CD14-positive monocyte (primary cell): Measurements from ENCODE around the gene SPART. TPM values are rescaled to one million over a fixed set of nuclear protein-coding genes. Genes with fewer than 3 reads are reported as not detected.
"Not testable (repeated sequence)": the region's sequence is repeated elsewhere in the genome, so short reads cannot be mapped to it uniquely, and the experiment has no call there.

ENCODE experiments used
- DNase-seq, 3 donors: peaks; one replicate each; pipeline ENCODE4 v3.0.0-alpha.2; 2011 to 2022
- H2AFZ ChIP-seq: 2 replicates; pipeline ENCODE4 v1.6.0; 2012; ENCODE audit warnings: mild to moderate bottlenecking, low read depth, low read length, inconsistent platforms; ENCODE audit not compliant: insufficient read depth, poor library complexity, severe bottlenecking
- H3K27ac ChIP-seq, 2 donors: 1 replicate in 1 of 2; 2 replicates in 1 of 2; pipeline ENCODE4 v1.5.1; 2012 to 2013; ENCODE audit warnings: low read length in 2 of 2, control low read depth in 1 of 2, inconsistent platforms in 1 of 2, low read depth in 1 of 2, mild to moderate bottlenecking in 1 of 2
- H3K27me3 ChIP-seq, 2 donors: one replicate each; pipeline versions ENCODE4 v1.6.0 to v1.6.1; 2011 to 2013; ENCODE audit warnings: low read length in 2 of 2; ENCODE audit not compliant: control insufficient read depth in 2 of 2, insufficient read depth in 2 of 2
- H3K36me3 ChIP-seq, 2 donors: replicated peaks in 1 of 2; 1 replicate in 1 of 2; 2 replicates in 1 of 2; pipeline versions ENCODE4 v1.5.1 to v1.6.1; 2012 to 2013; ENCODE audit warnings: low read length in 2 of 2, control low read depth in 1 of 2, inconsistent platforms in 1 of 2, mild to moderate bottlenecking in 1 of 2; ENCODE audit not compliant: insufficient read depth in 2 of 2, control insufficient read depth in 1 of 2
- H3K4me1 ChIP-seq, 2 donors: 1 replicate in 1 of 2; 2 replicates in 1 of 2; pipeline versions ENCODE4 v1.5.1 to v1.6.1; 2012 to 2013; ENCODE audit warnings: low read length in 2 of 2, control low read depth in 1 of 2, inconsistent platforms in 1 of 2, mild to moderate bottlenecking in 1 of 2, moderate library complexity in 1 of 2; ENCODE audit not compliant: insufficient read depth in 2 of 2, control insufficient read depth in 1 of 2
- H3K4me2 ChIP-seq: replicated peaks from 2 replicates; pipeline ENCODE3; 2012; ENCODE audit warnings: low read length, moderate library complexity, mild to moderate bottlenecking; ENCODE audit not compliant: poor library complexity, severe bottlenecking; ENCODE audit errors: extremely low read depth
- H3K4me3 ChIP-seq, 3 experiments: fragments of 200-600 bp in 1 of 3; sonication (generic) in 1 of 3; replicated peaks in 1 of 3; 1 replicate in 2 of 3; 2 replicates in 1 of 3; pipeline ENCODE4 v1.5.1; 2011 to 2013; ENCODE audit warnings: low read length in 3 of 3, mild to moderate bottlenecking in 3 of 3, control low read depth in 2 of 3, low read depth in 2 of 3, inconsistent platforms in 1 of 3, moderate library complexity in 1 of 3
- H3K79me2 ChIP-seq: 2 replicates; pipeline ENCODE4 v1.6.0; 2012; ENCODE audit warnings: mild to moderate bottlenecking, control low read depth, inconsistent platforms, low read length, moderate library complexity; ENCODE audit not compliant: insufficient read depth
- H3K9ac ChIP-seq: 2 replicates; pipeline ENCODE4 v1.6.0; 2017; ENCODE audit warnings: low read length, mild to moderate bottlenecking; ENCODE audit not compliant: insufficient read depth, poor library complexity, severe bottlenecking
- H3K9me3 ChIP-seq, 2 donors: replicated peaks in 1 of 2; 1 replicate in 1 of 2; 2 replicates in 1 of 2; pipeline versions ENCODE4 v1.5.1 to v1.6.1; 2012 to 2013; ENCODE audit warnings: low read length in 2 of 2, control low read depth in 1 of 2; ENCODE audit not compliant: control insufficient read depth in 1 of 2, insufficient read depth in 1 of 2
- H4K20me1 ChIP-seq: 2 replicates; pipeline ENCODE4 v1.6.0; 2012; ENCODE audit warnings: mild to moderate bottlenecking, low read length, control low read depth, moderate library complexity; ENCODE audit not compliant: insufficient read depth
- H3K27ac Mint-ChIP-seq, 7 donors: one replicate each; pipeline ENCODE4 v1.8.0; 2020; ENCODE audit warnings: mild to moderate bottlenecking in 7 of 7, mixed read lengths in 7 of 7, moderate library complexity in 6 of 7, inconsistent platforms in 2 of 7
- H3K27me3 Mint-ChIP-seq, 3 donors: one replicate each; pipeline ENCODE4 v1.8.0; 2021 to 2022; ENCODE audit warnings: low read depth in 3 of 3, mild to moderate bottlenecking in 3 of 3, mixed read lengths in 3 of 3, moderate library complexity in 3 of 3, inconsistent platforms in 1 of 3
- H3K36me3 Mint-ChIP-seq, 2 donors: one replicate each; pipeline ENCODE4 v1.8.0; 2020; ENCODE audit warnings: mixed read lengths in 2 of 2, inconsistent platforms in 1 of 2, mild to moderate bottlenecking in 1 of 2
- H3K4me1 Mint-ChIP-seq: one replicate; pipeline ENCODE4 v1.8.0; 2020; ENCODE audit warnings: mild to moderate bottlenecking, mixed read lengths
- H3K4me3 Mint-ChIP-seq, 2 donors: one replicate each; pipeline ENCODE4 v1.8.0; 2020; ENCODE audit warnings: mild to moderate bottlenecking in 2 of 2, mixed read lengths in 2 of 2, moderate library complexity in 1 of 2
- H3K9me3 Mint-ChIP-seq, 7 donors: one replicate each; pipeline ENCODE4 v1.8.0; 2020 to 2022; ENCODE audit warnings: mixed read lengths in 7 of 7, mild to moderate bottlenecking in 6 of 7, moderate library complexity in 6 of 7, inconsistent platforms in 2 of 7
- CTCF ChIP-seq: fragments of 200-600 bp; IDR thresholded peaks from one replicate; pipeline ENCODE4 v1.8.0; 2022; ENCODE audit warnings: antibody characterized with exemption, mild to moderate bottlenecking
- WGBS: methylation state at CpG from one replicate; pipeline ENCODE4 v1.1.5; 2013; ENCODE audit warnings: missing lambda C conversion rate; ENCODE audit not compliant: insufficient coverage; 5-methylcytosine and 5-hydroxymethylcytosine counted together
- intact Hi-C, 2 donors: fragments of 100-400 bp; cut with micrococcal nuclease; formaldehyde crosslinking; loops; one replicate each; pipeline versions ENCODE4 v1.15.0 to v1.15.1; 2023
- polyA plus RNA-seq, 3 donors: library from polyadenylated mRNA; depleted of rRNA in 1 of 3; unstranded in 2 of 3; stranded (reverse) in 1 of 3; fragments of 300-500 nt in 2 of 3; fragments of >200 nt in 1 of 3; fragmentation: Illumina TruSeq in 2 of 3; gene quantifications; 1 replicate in 2 of 3; 2 replicates in 1 of 3; pipeline ENCODE4 v1.2.3, GENCODE V29; 2012 to 2021

SPART gene
- polyA plus RNA-seq, 3 donors: 24.4 to 37.0 (median 29.8) TPM

GRCh38 chr13:36323951-36324566, 22.1 kb downstream of the SPART start:
- peak overlapping the region in 1 of 2 donors; percentile 4 for H3K27ac ChIP-seq
- H3K4me3 ChIP-seq: no peak overlapping the region
- no peak overlapping the region for H3K4me2 ChIP-seq
- Mint-ChIP-seq H3K4me3 (no peak overlapping the region), H3K27me3 (peaks cover 0 to 1% (median 0%) of the 10 kb centered on the region in 3 donors), H3K36me3 (peaks cover 71 to 73% of the 10 kb centered on the region in 2 donors), H3K4me1 (peaks cover 15% of the 10 kb centered on the region), H3K9me3 (no peaks in the 10 kb centered on the region), H3K27ac (peak overlapping the region in 1 of 7 donors; percentile 16)
- no peak overlapping the region for H3K9ac ChIP-seq
- no peak for TF ChIP-seq CTCF
- intact Hi-C loops: no loop called here
- H2AFZ ChIP-seq: no peak overlapping the region
- H3K36me3 ChIP-seq: peaks cover 56 to 71% of the 10 kb centered on the region in 2 donors
- no peaks in the 10 kb centered on the region for H3K27me3 ChIP-seq
- peaks cover 10% of the 10 kb centered on the region for H3K79me2 ChIP-seq
- H3K4me1 ChIP-seq: peaks cover 0 to 3% of the 10 kb centered on the region in 2 donors
- no peak for DNase-seq
- no peaks in the 10 kb centered on the region for H3K9me3 ChIP-seq
- H4K20me1 ChIP-seq: no peaks in the 10 kb centered on the region
- WGBS: no CpG with 5 or more reads among the region's 1 CpG

- Mint-ChIP-seq H3K36me3 (peaks cover 64 to 67% of the 10 kb centered on the region in 2 donors), H3K27ac (no peak overlapping the region), H3K4me3 (no peak overlapping the region), H3K9me3 (no peaks in the 10 kb centered on the region), H3K27me3 (peaks cover 0 to 1% (median 0%) of the 10 kb centered on the region in 3 donors), H3K4me1 (peaks cover 15% of the 10 kb centered on the region)
- Histone ChIP-seq H3K79me2 (peaks cover 10% of the 10 kb centered on the region), H3K4me1 (peaks cover 0 to 3% of the 10 kb centered on the region in 2 donors), H3K27ac (no peak overlapping the region), H3K9ac (no peak overlapping the region), H3K4me3 (no peak overlapping the region), H3K4me2 (no peak overlapping the region), H3K27me3 (no peaks in the 10 kb centered on the region), H3K36me3 (peaks cover 50 to 64% of the 10 kb centered on the region in 2 donors), H2AFZ (no peak overlapping the region), H3K9me3 (no peaks in the 10 kb centered on the region), H4K20me1 (no peaks in the 10 kb centered on the region)
- no peak for TF ChIP-seq CTCF
- WGBS: no CpG with 5 or more reads among the region's 3 CpGs
- DNase-seq: no peak
- intact Hi-C loops: no loop called here
These were observed 22.8 kb downstream of the SPART start for GRCh38 chr13:36323408-36323807.

- H3K27ac ChIP-seq, intact Hi-C loops, H3K79me2 ChIP-seq, H3K27me3 Mint-ChIP-seq, H3K4me1 ChIP-seq, H4K20me1 ChIP-seq, H3K9me3 Mint-ChIP-seq, H3K27me3 ChIP-seq, H3K9me3 ChIP-seq, H3K4me3 ChIP-seq, H2AFZ ChIP-seq, H3K9ac ChIP-seq, DNase-seq, H3K4me2 ChIP-seq: not testable (repeated sequence)
- peaks cover 15% of the 10 kb centered on the region for H3K4me1 Mint-ChIP-seq
- H3K36me3 ChIP-seq: peaks cover 23 to 43% of the 10 kb centered on the region in 2 donors
- H3K27ac Mint-ChIP-seq: peak overlapping the region in 5 of 7 donors; percentile 12 to 91 (median 34)
- H3K36me3 Mint-ChIP-seq: peaks cover 53 to 65% of the 10 kb centered on the region in 2 donors
- WGBS: 11% methylated on average over 4 of the region's 6 CpGs
- peak overlapping the region in 1 of 2 donors; percentile 40 for H3K4me3 Mint-ChIP-seq
These were observed 26.4 kb downstream of the SPART start for GRCh38 chr13:36319793-36320192.
